Effector memory CD8-positive, alpha-beta T cell (primary cell): Measurements from ENCODE around the gene VSIR.
A peak's percentile ranks its signal among the peaks of the same experiment; 100 is the strongest.

Experiments
- ATAC-seq: fragments of 150-1000 bp; cut with Tn5 transposase; replicated peaks from 2 replicates; pipeline ENCODE4 v1.10.0; 2021; ENCODE audit warnings: mild to moderate bottlenecking, moderate library complexity
- DNase-seq, 3 experiments: peaks; one replicate each; pipeline ENCODE4 v3.0.0; 2021
- H3K27ac Mint-ChIP-seq, 2 donors: one replicate each; pipeline ENCODE4 v1.8.0; 2022; ENCODE audit warnings: mild to moderate bottlenecking in 2 of 2, mixed read lengths in 2 of 2, moderate library complexity in 2 of 2
- H3K27me3 Mint-ChIP-seq, 2 donors: one replicate each; pipeline ENCODE4 v1.8.0; 2022; ENCODE audit warnings: mixed read lengths in 2 of 2
- H3K36me3 Mint-ChIP-seq: one replicate; pipeline ENCODE4 v1.8.0; 2022; ENCODE audit warnings: mild to moderate bottlenecking, moderate library complexity, mixed read lengths; ENCODE audit not compliant: insufficient read depth
- H3K4me1 Mint-ChIP-seq, 2 donors: one replicate each; pipeline ENCODE4 v1.8.0; 2022; ENCODE audit warnings: low read depth in 2 of 2, mixed read lengths in 2 of 2
- H3K4me3 Mint-ChIP-seq, 2 donors: one replicate each; pipeline ENCODE4 v1.8.0; 2022; ENCODE audit warnings: mild to moderate bottlenecking in 2 of 2, mixed read lengths in 2 of 2, moderate library complexity in 2 of 2
- H3K9me3 Mint-ChIP-seq, 2 donors: one replicate each; pipeline ENCODE4 v1.8.0; 2022; ENCODE audit warnings: mixed read lengths in 2 of 2

VSIR gene

DNA sequence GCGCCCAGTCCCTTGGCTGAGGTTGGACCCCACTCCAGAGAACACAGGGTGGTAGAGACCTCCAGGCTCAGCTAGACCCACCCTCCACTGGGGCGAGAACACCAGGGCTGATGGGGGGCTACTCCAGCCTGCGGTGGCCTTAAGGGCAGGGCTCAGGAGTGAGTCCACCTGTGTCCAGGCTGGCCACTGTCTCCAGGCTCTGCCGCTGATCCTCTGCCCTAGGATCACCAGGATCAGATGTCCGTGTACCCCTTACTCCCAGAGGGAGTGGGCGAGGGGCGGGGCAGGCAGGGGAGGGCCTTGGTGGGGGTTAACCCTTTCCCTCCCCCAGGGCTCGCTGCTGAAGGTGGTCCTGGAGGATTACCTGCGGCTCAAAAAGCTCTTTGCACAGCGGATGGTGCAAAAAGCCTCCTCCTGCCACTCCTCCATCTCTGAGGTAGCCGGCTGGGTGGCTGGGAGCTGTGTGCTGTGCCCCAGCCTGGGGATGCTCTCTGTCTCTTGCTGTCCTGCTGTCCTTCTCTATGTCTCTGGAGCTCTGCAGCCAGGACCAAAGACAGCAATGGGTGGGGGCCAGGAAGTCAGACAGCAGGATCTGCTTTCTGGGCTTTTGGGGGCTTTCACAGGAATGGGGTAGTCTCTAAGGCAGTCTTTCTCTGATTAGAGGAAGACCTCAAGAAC is 39.7 kb upstream of the VSIR start:
- Mint-ChIP-seq H3K4me3 (no peak overlapping the region), H3K4me1 (no peaks in the 10 kb centered on the region), H3K9me3 (no peaks in the 10 kb centered on the region), H3K27me3 (no peaks in the 10 kb centered on the region), H3K27ac (no peak overlapping the region), H3K36me3 (peaks cover 29% of the 10 kb centered on the region)
- DNase-seq = no peak
- ATAC-seq = no peak

DNA sequence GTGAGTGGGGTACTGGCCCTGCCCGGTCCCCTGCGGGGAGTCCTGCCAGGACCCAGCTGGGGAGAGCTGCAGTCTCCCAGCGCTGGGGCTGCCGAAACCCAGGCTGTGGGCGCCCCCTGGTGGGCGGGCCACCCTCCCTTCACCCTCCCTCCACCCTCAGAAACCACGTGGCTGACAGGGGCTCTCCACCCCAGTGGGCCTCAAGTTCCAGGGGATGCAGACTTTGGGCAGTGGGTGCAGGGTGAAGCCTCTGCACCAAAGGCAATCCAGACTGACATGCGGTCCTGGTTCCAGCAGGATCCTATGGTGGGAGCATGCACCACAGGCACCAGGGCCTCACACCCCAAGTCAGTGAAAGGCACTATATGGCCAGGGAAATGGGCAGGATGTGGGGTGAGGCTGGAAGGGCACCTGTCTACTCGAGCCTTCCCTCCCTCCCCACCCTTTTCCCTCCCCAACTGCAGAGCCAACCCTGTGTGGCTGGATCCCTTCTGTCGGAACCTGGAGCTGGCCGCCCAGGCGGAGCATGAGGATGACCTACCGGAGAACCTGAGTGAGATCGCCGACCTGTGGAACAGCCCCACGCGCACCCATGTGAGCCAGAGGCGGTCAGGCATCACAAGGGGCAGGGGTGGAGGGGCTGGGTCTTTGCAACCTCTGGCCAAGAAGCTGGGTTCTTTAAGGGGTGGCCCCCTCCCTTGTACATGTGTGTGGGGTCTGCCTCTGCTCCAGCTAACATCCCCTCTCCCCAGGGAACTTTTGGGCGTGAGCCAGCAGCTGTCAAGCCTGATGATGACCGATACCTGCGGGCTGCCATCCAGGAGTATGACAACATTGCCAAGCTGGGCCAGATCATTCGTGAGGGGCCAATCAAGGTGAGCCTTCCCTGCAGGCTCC is 38.9 kb upstream of the VSIR start:
- DNase-seq = peak; percentile 75 to 76 (median 75)

DNA sequence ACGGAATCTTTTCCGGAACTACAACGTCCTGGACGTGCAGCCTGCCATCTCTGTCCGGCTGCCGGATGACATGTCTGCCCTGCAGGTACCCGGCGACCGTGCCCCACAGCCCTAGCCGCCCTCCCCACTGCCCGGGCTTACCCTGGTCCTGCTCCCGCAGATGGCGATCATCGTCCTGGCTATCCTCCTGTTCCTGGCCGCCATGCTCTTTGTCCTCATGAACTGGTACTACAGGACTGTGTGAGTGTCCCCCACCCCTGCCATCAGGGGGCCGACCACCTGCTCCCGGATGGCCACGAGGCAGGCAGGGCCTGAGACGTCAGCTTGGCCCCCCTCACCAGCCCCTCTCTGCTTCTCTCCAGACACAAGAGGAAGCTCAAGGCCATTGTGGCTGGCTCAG is 38.0 kb upstream of the VSIR start:
- ATAC-seq (no peak), DNase-seq (no peak)
- H3K4me1 Mint-ChIP-seq = no peaks in the 10 kb centered on the region
- no peaks in the 10 kb centered on the region for H3K9me3 Mint-ChIP-seq
- H3K27me3 Mint-ChIP-seq = no peaks in the 10 kb centered on the region
- no peak overlapping the region for H3K27ac Mint-ChIP-seq
- H3K36me3 Mint-ChIP-seq = peaks cover 16% of the 10 kb centered on the region
- H3K4me3 Mint-ChIP-seq = no peak overlapping the region

More for the DNA sequence above, 38.9 kb upstream of the VSIR start:
- Mint-ChIP-seq H3K27ac (no peak overlapping the region), H3K9me3 (no peaks in the 10 kb centered on the region), H3K4me1 (no peaks in the 10 kb centered on the region), H3K36me3 (peaks cover 23% of the 10 kb centered on the region), H3K4me3 (no peak overlapping the region), H3K27me3 (no peaks in the 10 kb centered on the region)
- ATAC-seq = peak; percentile 97

GRCh38 chr10:71810048-71810750 is 36.9 kb upstream of the VSIR start:
- ATAC-seq (no peak), DNase-seq (no peak)
- Mint-ChIP-seq H3K36me3 (peaks cover 7% of the 10 kb centered on the region), H3K27me3 (no peaks in the 10 kb centered on the region), H3K27ac (no peak overlapping the region), H3K9me3 (no peaks in the 10 kb centered on the region), H3K4me1 (no peaks in the 10 kb centered on the region), H3K4me3 (no peak overlapping the region)

GRCh38 chr10:71809628-71810027 is 36.3 kb upstream of the VSIR start:
- H3K27me3 Mint-ChIP-seq = no peaks in the 10 kb centered on the region
- no peaks in the 10 kb centered on the region for H3K4me1 Mint-ChIP-seq
- ATAC-seq (no peak), DNase-seq (no peak)
- H3K36me3 Mint-ChIP-seq = peaks cover 5% of the 10 kb centered on the region
- H3K27ac Mint-ChIP-seq = no peak overlapping the region
- no peak overlapping the region for H3K4me3 Mint-ChIP-seq
- H3K9me3 Mint-ChIP-seq = no peaks in the 10 kb centered on the region

DNA sequence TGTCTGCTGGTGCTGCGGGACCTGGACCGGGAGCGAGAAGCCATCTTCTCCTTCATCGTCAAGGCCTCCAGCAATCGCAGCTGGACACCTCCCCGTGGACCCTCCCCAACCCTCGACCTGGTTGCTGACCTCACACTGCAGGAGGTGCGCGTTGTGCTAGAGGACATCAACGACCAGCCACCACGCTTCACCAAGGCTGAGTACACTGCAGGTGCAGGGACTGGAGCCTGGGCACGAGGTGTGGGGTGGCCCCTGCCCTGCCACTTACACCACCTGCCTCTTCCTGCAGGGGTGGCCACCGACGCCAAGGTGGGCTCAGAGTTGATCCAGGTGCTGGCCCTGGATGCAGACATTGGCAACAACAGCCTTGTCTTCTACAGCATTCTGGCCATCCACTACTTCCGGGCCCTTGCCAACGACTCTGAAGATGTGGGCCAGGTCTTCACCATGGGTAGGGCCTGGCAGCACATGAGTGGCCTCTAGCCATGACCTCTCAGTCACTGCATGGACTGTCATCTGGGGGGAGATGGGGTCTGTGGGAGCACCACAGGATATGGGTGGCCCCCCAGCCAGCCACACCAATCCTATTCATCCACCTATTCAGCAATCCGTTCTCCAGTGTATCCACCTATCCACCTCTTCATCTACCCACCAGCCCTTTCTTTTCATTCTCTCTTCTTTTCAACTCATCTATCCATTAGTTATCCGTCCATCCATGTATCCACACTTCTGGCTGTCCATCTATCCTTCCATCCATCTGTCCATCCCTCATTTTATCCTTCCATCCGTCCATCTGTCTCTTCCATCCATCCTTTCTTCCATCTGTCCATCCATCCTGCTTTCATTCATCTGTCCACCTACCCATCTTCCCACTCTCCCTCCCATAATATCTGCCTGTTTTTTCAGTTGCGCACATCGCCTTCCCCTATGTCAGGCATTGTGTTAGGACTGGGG is 34.5 kb upstream of the VSIR start:
- DNase-seq (no peak), ATAC-seq (no peak)
- no peak overlapping the region for H3K27ac Mint-ChIP-seq
- no peak overlapping the region for H3K4me3 Mint-ChIP-seq
- H3K36me3 Mint-ChIP-seq = peaks cover 2% of the 10 kb centered on the region
- no peaks in the 10 kb centered on the region for H3K9me3 Mint-ChIP-seq
- H3K4me1 Mint-ChIP-seq = no peaks in the 10 kb centered on the region
- H3K27me3 Mint-ChIP-seq = no peaks in the 10 kb centered on the region

- H3K27me3 Mint-ChIP-seq = no peaks in the 10 kb centered on the region
- no peak overlapping the region for H3K27ac Mint-ChIP-seq
- ATAC-seq = no peak
- no peak for DNase-seq
- no peaks in the 10 kb centered on the region for H3K4me1 Mint-ChIP-seq
- H3K4me3 Mint-ChIP-seq = no peak overlapping the region
- H3K9me3 Mint-ChIP-seq = no peaks in the 10 kb centered on the region
- H3K36me3 Mint-ChIP-seq = peaks cover 2% of the 10 kb centered on the region
Measured at GRCh38 chr10:71806704-71807556, 33.6 kb upstream of the VSIR start.

DNA sequence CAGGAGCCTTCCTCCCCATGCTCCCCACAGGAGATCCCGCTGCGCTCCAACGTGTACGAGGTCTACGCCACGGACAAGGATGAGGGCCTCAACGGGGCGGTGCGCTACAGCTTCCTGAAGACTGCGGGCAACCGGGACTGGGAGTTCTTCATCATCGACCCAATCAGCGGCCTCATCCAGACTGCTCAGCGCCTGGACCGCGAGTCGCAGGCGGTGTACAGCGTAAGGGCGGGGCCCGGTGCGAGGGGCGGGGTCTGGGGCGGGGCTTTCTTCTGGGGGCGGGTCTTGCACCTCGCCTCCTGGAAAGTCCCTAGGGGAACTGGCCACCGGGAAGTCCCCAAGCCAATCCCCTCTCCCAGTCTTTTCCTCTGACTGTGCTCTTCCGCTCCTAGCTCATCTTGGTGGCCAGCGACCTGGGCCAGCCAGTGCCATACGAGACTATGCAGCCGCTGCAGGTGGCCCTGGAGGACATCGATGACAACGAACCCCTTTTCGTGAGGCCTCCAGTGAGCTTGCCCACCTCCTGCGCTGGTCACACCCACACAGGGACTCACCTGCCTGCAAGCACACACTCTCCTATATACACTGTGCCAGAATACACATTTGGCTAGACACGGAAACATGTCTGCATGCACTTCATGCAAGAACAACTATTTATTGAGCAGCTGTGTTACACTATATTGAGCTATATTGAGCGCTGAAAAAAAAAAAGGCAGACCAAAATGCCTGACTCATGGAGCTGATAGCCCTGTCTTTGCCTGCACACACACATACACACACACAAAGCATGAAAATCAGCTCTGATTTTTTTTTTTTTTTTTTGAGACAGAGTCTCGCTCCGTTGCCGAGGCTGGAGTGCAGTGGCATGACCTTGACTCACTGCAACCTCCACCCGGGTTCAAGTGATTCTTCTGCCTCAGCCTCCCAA is 32.7 kb upstream of the VSIR start:
- ATAC-seq = peak; percentile 42
- Mint-ChIP-seq H3K36me3 (peaks cover 2% of the 10 kb centered on the region), H3K9me3 (no peaks in the 10 kb centered on the region), H3K27ac (no peak overlapping the region), H3K4me3 (no peak overlapping the region), H3K4me1 (no peaks in the 10 kb centered on the region), H3K27me3 (no peaks in the 10 kb centered on the region)
- no peak for DNase-seq

GRCh38 chr10:71804077-71804476 is 30.8 kb upstream of the VSIR start:
- H3K27ac Mint-ChIP-seq = no peak overlapping the region
- DNase-seq (no peak), ATAC-seq (no peak)
- H3K27me3 Mint-ChIP-seq = no peaks in the 10 kb centered on the region
- H3K9me3 Mint-ChIP-seq = no peaks in the 10 kb centered on the region
- no peaks in the 10 kb centered on the region for H3K4me1 Mint-ChIP-seq
- peaks cover 2% of the 10 kb centered on the region for H3K36me3 Mint-ChIP-seq
- H3K4me3 Mint-ChIP-seq = no peak overlapping the region

- Mint-ChIP-seq H3K27ac (peak overlapping the region in 1 of 2 donors; percentile 69), H3K4me3 (no peak overlapping the region), H3K36me3 (peaks cover 2% of the 10 kb centered on the region), H3K4me1 (peaks cover 0 to 1% of the 10 kb centered on the region in 2 donors), H3K27me3 (no peaks in the 10 kb centered on the region), H3K9me3 (no peaks in the 10 kb centered on the region)
- ATAC-seq (no peak), DNase-seq (no peak)
Measured at GRCh38 chr10:71802715-71803488, 29.6 kb upstream of the VSIR start.

DNA sequence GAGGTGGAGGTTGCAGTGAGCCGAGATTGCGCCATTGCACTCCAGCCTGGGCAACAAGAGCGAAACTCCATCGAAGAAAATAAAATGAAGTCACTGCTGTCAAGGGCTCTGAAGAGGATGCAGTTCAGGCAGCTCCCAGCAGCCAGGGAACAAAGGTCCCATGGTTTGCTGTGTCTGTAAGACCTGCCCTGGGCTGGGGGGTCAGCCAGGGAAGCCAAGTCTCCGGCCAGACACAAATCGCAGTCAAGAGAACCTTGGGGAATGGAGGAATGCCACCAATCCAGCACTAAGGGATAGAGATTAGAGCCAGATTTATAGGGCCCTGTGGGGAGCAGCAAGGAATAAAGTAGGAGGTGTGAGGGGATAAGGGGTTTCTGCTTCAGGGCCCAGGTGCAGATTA is 28.9 kb upstream of the VSIR start:
- Mint-ChIP-seq H3K9me3 (no peaks in the 10 kb centered on the region), H3K27me3 (no peaks in the 10 kb centered on the region), H3K36me3 (peaks cover 2% of the 10 kb centered on the region), H3K4me1 (peaks cover 4 to 5% of the 10 kb centered on the region in 2 donors), H3K4me3 (no peak overlapping the region), H3K27ac (peak overlapping the region in 1 of 2 donors; percentile 69)
- no peak for DNase-seq
- no peak for ATAC-seq
